Anterior cingulate cortex (tissue), 58 donors: ENCODE measurements around the gene MOB2.
A peak's percentile ranks its signal among the peaks of the same experiment; 100 is the strongest.

Source experiments
- DNase-seq, 58 donors: peaks; one replicate each; lab custom pipeline; 2025; lab: John Stamatoyannopoulos, UW

Gene MOB2

DNA sequence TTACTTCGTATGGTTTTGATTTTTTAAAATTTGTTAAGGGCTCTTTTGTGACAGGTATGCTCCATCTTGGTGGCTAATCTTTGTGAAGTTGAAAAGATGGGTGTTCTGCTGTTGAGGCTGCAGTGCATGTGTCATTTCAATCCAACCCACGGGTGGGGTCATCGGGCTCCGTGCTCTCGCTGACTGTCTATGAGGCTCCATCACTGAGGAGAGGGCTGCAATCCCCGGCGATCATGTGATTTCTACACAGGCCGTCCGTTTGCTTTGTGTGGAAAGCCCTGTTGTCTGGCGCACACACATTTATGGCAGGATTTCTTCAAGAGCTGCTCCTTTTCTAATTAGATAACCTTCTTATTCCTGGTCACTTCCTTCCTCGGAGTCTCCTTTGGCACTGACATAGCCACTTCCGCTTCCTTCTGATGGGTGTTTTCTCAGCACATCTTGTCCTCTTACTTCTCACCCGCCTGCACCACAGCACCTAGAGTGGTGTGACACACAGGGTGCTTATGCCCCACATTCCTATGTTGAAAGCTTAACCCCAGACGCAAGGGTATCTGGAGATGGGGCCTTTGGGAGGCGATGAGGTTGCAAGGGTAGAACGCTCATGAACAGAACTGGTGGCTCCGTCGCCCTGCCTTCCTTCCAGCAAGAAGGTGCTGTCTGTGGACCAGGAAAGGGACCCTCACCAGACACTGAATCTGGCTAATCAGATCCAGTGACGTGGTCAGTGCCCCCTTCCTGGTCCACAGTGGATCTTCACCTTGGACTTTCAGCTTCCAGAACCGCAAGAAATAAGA, 9.4 kb downstream of the MOB2 start:
- DNase-seq, result no peak

DNA sequence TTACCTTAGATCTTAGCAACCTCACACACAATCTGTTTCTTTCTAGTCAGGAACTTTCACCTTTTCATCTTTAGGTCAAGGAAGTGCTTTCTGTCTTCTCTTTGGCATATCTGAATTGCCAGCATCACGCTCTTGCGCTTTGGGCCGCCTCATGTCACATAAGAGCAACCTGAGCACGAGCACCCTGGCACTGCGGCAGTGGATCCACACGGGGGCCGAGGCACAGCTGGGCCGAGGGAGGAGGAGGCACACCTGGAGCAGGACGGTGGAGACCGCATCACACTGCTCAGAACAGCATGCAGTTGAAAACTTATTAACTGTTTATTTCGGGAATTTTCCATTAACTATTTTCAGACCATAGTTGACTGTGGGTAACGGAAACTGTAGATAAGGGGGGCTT, 10.7 kb downstream of the MOB2 start:
- no peak for DNase-seq

DNA sequence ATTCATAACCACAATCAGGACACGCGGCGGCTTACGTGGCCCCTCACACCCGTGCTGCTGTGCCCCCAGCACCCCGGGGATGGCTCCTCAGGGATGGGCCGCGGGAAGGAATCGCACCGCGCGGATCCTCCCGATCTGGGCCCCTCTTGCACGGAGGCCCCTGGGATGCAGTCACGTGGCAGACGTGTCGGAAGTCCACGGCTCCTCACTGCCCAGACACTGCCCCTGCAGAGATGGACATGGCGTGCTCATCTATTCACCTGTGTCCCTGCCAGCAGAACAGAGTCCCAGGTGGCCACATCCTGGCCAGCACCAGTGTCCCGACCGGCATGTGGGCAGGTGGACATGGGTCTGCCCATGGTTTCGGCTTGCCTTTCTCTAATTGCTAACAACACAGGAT, 12.8 kb downstream of the MOB2 start:
- no peak for DNase-seq

GRCh38 chr11:1473011-1473628, 13.5 kb downstream of the MOB2 start:
- DNase-seq, result no peak

GRCh38 chr11:1472180-1473005, 14.2 kb downstream of the MOB2 start:
- no peak for DNase-seq

DNA sequence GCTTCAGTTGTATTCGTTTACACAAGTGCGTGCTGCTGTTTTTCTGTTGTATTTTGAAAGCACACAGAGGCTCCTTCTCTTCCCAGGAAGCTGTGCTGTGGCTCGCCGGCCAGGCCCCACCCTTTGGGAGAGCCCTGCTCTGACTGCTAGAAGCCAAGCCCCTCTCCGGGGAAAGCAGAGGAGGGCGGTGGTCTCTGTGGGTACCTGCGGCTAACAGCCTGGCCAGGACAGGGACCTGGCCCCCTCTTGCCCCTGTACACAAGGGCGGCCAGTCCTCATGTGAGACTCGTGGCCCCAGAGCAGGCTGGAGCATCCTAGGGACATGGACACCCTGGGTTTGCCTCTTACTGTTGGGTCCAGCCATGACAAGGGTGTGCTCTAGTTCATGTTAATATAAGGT, 14.8 kb downstream of the MOB2 start:
- DNase-seq, result no peak

- DNase-seq, result no peak
Observed at GRCh38 chr11:1470681-1471611, 15.6 kb downstream of the MOB2 start.

DNA sequence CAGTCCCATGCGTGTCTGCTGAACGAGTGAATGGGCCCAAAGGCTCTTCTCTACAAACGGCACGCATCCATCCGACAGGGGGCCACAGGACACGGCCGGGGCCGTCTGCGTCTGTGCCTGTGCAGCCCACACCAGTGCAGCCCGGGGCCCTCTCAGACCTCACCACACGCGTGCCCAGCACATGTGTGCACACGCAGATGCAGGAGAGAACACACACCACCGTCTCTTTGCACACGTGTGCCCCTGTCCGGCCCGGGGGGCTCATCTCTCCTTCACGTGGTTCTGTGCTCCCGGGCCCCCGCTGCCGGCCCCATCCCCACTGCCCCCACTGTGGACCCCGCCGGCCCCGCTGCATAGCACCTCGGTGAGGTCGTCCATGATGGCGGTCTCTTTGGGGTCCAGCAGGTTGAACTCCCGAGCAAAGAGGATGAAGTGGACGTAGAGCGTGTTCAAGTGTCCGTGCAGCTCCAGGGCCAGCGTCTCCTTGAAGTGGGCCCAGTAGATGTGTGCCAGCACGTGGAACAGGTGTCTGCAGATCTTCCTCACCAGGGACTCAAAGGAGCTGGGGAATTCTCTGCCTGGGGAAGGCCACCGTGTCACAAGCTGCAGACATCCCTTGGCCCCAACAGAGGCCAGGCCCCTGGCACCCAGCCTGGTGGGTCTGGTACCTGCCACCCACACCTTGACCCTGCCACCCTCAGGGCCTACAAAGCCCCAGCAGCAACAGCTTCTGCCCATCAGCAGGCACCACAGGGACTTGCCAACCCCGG, 16.5 kb downstream of the MOB2 start:
- DNase-seq, result no peak

GRCh38 chr11:1469287-1469910, 17.2 kb downstream of the MOB2 start:
- DNase-seq, result no peak

- no peak for DNase-seq
Observed at GRCh38 chr11:1468473-1469066, 18.0 kb downstream of the MOB2 start.

- DNase-seq, result no peak
Observed at GRCh38 chr11:1468002-1468401, 18.6 kb downstream of the MOB2 start.

- DNase-seq, result peak in 3 of 58 donors; percentile 23 to 36 (median 24)
Observed at GRCh38 chr11:1467270-1467669, 19.3 kb downstream of the MOB2 start.

DNA sequence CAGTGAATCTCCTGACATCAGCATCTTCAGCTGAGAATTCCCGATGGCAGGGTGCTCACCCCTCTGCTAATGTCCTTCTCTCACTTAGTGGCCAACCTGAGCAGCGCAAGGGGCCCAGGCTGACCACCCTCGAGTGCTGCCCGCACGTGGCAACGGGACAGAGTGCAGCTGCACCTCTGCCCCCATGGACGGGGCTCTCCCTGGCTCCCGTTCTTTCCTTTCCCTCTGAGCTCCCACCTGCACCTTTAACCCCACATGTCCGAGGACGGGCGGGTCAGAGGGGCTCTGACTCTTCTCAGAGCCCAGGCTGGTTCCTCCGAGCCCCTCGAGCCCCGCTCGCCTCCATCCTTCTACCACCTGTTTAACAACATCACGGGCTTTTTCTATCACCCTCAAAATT, 19.8 kb downstream of the MOB2 start:
- no peak for DNase-seq

GRCh38 chr11:1463056-1463455, 23.5 kb downstream of the MOB2 start:
- DNase-seq, result no peak

- no peak for DNase-seq
Observed at GRCh38 chr11:1462698-1462975, 23.9 kb downstream of the MOB2 start.

- no peak for DNase-seq
Observed at GRCh38 chr11:1461826-1462697, 24.5 kb downstream of the MOB2 start.

DNA sequence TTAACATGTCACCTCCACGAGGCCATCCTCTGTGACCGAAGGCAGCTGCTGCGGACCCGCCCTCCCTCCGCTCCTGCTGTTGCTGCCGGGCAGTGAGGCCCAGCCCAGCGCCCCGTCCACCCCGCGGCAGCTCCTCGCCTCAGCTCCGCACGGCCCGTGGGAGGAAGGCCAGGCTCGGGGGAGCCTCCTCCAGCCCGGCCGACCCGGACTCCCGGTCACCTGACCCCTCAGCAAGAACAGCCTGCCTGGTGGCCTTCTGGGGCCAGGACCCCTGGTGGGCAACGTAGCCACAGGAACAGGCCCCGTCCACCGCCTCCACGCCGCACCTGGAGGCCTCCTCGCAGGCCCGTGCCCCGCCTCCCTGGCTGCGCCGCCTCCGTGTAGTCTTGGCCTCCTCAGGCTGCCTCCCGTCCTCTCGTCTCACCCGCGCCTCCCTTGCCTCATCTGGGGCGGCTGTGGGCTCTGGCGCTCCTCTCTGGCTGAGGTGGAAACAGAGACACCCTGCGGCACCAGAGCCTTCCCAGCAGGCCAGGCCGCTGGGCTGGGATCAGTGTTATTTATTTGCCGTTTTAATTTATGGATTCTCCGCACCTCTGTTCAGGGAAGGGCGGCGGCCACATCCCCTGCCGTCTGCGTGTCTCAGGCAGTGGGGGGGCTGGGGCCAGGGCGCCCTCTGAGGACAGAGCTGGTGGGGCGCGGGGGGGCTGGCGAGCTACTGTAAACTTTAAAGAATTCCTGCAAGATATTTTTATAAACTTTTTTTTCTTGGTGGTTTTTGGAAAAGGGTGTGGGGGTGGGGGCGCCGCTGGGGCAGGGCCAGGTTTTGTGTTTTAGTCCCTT, 25.4 kb downstream of the MOB2 start:
- DNase-seq, result peak in 1 of 58 donors; percentile 31
